HG02571 (cell line): ENCODE measurements around the gene NCL.
A peak's percentile ranks its signal among the peaks of the same experiment; 100 is the strongest.

Experiments used
- ATAC-seq: cut with Tn5 transposase; IDR thresholded peaks from one replicate; pipeline ENCODE4 v1.9.1; 2021; ENCODE audit warnings: mild to moderate bottlenecking, moderate library complexity; ENCODE audit not compliant: unreplicated experiment

The NCL gene

GRCh38 chr2:231463698-231464575 is at the start of gene NCL:
Gene NCL, minus strand, starts transcription at chr2:231464484. Its CDS starts 131 bp downstream, at chr2:231464353.
- peak; percentile 88 for ATAC-seq

- no peak for ATAC-seq
Observed at GRCh38 chr2:231513746-231514224, 49.5 kb upstream of the NCL start.

- ATAC-seq = no peak
Observed at GRCh38 chr2:231512222-231512621, 47.9 kb upstream of the NCL start.

GRCh38 chr2:231503766-231504165 is 39.5 kb upstream of the NCL start:
- no peak for ATAC-seq

- ATAC-seq = no peak
Observed at GRCh38 chr2:231502596-231502995, 38.3 kb upstream of the NCL start.

- ATAC-seq = no peak
Observed at GRCh38 chr2:231497651-231498050, 33.4 kb upstream of the NCL start.

GRCh38 chr2:231494669-231495068 is 30.4 kb upstream of the NCL start:
- ATAC-seq = no peak

- ATAC-seq = no peak
Observed at GRCh38 chr2:231490801-231491200, 26.5 kb upstream of the NCL start.

- ATAC-seq = no peak
Observed at GRCh38 chr2:231489990-231490389, 25.7 kb upstream of the NCL start.

GRCh38 chr2:231488331-231488730 is 24.0 kb upstream of the NCL start:
- ATAC-seq = no peak

GRCh38 chr2:231486851-231487596 is 22.7 kb upstream of the NCL start:
- ATAC-seq = no peak

GRCh38 chr2:231483398-231484329 is 19.4 kb upstream of the NCL start:
- no peak for ATAC-seq

- peak; percentile 64 for ATAC-seq
Observed at GRCh38 chr2:231482806-231483391, 18.6 kb upstream of the NCL start.

- ATAC-seq = no peak
Observed at GRCh38 chr2:231480781-231481180, 16.5 kb upstream of the NCL start.

GRCh38 chr2:231479455-231479854 is 15.2 kb upstream of the NCL start:
- no peak for ATAC-seq

GRCh38 chr2:231476920-231477319 is 12.6 kb upstream of the NCL start:
- ATAC-seq = no peak

GRCh38 chr2:231475965-231476364 is 11.7 kb upstream of the NCL start:
- ATAC-seq = no peak

- no peak for ATAC-seq
Observed at GRCh38 chr2:231472816-231473215, 8.5 kb upstream of the NCL start.

- ATAC-seq = no peak
Observed at GRCh38 chr2:231470246-231470900, 6.1 kb upstream of the NCL start.

GRCh38 chr2:231469583-231469950 is 5.3 kb upstream of the NCL start:
- ATAC-seq = no peak
